ENCODE data around the gene CCDC152.

DNA sequence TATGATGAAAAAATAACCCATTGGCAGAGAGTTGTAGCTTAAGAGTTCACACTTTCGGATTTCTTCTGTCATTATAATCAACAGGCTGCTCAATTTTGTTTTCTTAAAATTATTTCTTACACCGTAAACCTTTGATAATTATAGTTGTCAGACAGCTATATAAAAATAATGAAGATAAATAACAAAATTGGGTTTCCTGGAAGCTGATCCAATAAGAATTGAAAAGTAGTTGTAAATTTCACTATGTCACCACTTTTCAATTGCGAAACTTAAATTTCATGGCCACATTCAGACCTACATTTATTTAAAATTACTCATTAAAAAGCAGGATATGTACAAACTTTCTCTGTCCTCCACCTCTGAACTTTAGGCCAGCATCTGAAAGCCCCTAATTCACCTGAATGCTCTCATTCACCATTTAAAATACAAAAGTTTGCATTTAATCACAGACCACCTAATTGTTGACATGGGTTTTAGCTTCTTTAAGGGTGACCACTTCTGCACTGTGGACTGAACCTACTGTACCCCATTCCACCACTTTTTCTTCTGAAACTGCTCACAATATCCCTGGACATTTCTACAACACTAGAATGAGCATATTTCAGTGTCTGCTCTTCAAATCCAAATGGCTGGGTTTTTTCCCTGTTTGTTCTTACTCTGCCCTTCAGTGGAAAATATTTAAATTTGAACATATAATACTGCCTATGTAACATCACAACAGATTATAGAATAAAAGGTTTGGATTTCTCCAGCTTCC is 54.4 kb downstream of the CCDC152 start:
- TF ChIP-seq POLR2AphosphoS5 (IDR thresholded peaks at IDR 0.05) = no peak
- TF ChIP-seq, protein P1, sequence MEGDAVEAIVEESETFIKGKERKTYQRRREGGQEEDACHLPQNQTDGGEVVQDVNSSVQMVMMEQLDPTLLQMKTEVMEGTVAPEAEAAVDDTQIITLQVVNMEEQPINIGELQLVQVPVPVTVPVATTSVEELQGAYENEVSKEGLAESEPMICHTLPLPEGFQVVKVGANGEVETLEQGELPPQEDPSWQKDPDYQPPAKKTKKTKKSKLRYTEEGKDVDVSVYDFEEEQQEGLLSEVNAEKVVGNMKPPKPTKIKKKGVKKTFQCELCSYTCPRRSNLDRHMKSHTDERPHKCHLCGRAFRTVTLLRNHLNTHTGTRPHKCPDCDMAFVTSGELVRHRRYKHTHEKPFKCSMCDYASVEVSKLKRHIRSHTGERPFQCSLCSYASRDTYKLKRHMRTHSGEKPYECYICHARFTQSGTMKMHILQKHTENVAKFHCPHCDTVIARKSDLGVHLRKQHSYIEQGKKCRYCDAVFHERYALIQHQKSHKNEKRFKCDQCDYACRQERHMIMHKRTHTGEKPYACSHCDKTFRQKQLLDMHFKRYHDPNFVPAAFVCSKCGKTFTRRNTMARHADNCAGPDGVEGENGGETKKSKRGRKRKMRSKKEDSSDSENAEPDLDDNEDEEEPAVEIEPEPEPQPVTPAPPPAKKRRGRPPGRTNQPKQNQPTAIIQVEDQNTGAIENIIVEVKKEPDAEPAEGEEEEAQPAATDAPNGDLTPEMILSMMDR (IDR thresholded peaks at IDR 0.05) = no peak
